ENCODE results near the gene CD244.

CD244 gene

GRCh38 chr1:160838888-160839287, 23.8 kb downstream of the CD244 start:
- Histone ChIP-seq H3K9ac (ENCODE audit: low read depth, low read length) (no peak overlapping the region), H3K4me1 (ENCODE audit: control insufficient read depth, insufficient read depth, low read length) (no peaks in the 10 kb centered on the region), H3K9me3 (replicated peaks; ENCODE audit: low read length) (no peaks in the 10 kb centered on the region), H3K27me3 (ENCODE audit: control insufficient read depth, insufficient read depth, low read length) (peaks cover 12% of the 10 kb centered on the region), H3K4me2 (ENCODE audit: low read length) (no peak overlapping the region), H3K4me3 (ENCODE audit: low read length) (no peak overlapping the region), H3K36me3 (ENCODE audit: insufficient read depth, low read length) (no peaks in the 10 kb centered on the region)

DNA sequence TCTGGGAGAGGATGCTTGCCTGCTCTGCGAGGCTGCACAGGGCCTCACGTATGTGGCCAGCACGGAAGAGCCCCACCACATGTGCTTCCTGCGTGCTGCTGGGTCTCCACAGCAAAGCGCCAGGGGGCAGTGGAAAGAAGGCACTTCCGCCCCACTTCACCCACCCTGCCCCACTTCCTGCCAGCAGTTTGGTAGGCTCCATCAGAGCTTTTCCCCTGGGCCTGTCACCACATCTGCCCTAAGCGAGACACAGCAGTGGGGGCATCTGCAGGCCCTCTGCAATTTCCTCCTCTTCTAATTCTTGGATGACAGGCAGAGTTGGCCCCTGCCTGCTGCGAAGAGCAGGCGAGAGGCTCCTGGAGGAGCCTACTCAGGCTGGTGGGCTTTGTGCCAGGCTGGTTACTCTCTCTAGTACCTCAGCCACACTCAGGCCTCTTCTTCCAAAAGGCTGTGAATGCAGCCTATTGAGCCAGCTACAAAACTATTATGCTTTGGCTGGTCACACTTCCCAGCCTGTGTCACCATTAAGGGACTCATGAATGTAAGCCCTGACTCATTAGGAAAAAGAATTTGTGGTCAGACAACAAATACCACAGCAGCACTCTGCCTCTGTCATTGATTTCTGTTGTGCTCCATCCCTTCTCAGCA, 25.0 kb downstream of the CD244 start:
- H3K4me3 ChIP-seq (ENCODE audit: low read length) = no peak overlapping the region
- peaks cover 14% of the 10 kb centered on the region for H3K27me3 ChIP-seq (ENCODE audit: control insufficient read depth, insufficient read depth, low read length)
- H3K9ac ChIP-seq (ENCODE audit: low read depth, low read length) = no peak overlapping the region
- no peaks in the 10 kb centered on the region for H3K4me1 ChIP-seq (ENCODE audit: control insufficient read depth, insufficient read depth, low read length)
- H3K9me3 ChIP-seq (replicated peaks; ENCODE audit: low read length) = no peaks in the 10 kb centered on the region
- no peak overlapping the region for H3K4me2 ChIP-seq (ENCODE audit: low read length)
- no peaks in the 10 kb centered on the region for H3K36me3 ChIP-seq (ENCODE audit: insufficient read depth, low read length)

- H3K36me3 ChIP-seq (ENCODE audit: insufficient read depth, low read length) = no peaks in the 10 kb centered on the region
- no peaks in the 10 kb centered on the region for H3K9me3 ChIP-seq (replicated peaks; ENCODE audit: low read length)
- no peak overlapping the region for H3K9ac ChIP-seq (ENCODE audit: low read depth, low read length)
- H3K27me3 ChIP-seq (ENCODE audit: control insufficient read depth, insufficient read depth, low read length) = peaks cover 17% of the 10 kb centered on the region
- no peak overlapping the region for H3K4me2 ChIP-seq (ENCODE audit: low read length)
- H3K4me1 ChIP-seq (ENCODE audit: control insufficient read depth, insufficient read depth, low read length) = no peaks in the 10 kb centered on the region
- no peak overlapping the region for H3K4me3 ChIP-seq (ENCODE audit: low read length)
Measured at GRCh38 chr1:160836981-160837557, 25.6 kb downstream of the CD244 start.

DNA sequence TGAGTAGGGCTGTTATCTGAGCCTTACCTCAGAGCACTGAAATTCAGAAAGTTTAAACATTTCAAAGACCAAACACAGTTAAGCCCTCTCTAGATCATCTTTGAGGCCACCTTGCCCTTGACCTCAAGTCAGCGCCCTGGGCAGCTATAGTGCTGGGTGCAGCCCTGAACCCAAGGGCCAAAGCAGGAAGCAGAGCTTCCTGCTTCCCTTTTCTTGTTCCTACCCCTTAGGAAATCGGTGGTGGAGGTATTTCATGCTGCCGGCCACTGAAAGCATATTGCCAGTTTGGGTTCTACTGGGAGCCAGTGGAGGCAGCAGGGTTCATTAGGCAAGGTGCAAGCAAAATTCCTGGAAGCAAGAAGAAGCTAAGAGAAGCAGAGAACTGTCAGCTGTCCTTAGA, 26.1 kb downstream of the CD244 start:
- no peaks in the 10 kb centered on the region for H3K9me3 ChIP-seq (replicated peaks; ENCODE audit: low read length)
- no peaks in the 10 kb centered on the region for H3K4me1 ChIP-seq (ENCODE audit: control insufficient read depth, insufficient read depth, low read length)
- no peak overlapping the region for H3K4me3 ChIP-seq (ENCODE audit: low read length)
- no peaks in the 10 kb centered on the region for H3K36me3 ChIP-seq (ENCODE audit: insufficient read depth, low read length)
- no peak overlapping the region for H3K4me2 ChIP-seq (ENCODE audit: low read length)
- no peak overlapping the region for H3K9ac ChIP-seq (ENCODE audit: low read depth, low read length)
- peaks cover 20% of the 10 kb centered on the region for H3K27me3 ChIP-seq (ENCODE audit: control insufficient read depth, insufficient read depth, low read length)

DNA sequence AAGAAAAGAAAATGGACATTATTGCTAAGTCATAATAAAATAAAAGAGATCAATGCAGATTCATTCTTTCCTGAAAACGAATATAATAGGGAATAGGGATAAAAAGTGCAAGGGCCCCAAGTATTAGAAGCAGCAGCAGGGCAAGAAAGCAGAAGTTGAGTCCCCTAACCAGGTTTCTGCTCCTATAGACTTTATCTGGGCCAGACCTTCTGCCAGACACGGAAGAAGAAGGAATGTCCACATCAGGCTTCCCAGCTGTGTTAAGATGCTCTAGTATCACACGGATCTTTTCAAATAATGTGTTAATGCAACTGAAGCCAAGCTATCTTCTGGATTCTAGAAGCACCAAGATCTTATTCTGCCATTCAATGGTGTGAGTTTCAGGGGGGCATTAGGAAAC, 26.9 kb downstream of the CD244 start:
- H3K4me1 ChIP-seq (ENCODE audit: control insufficient read depth, insufficient read depth, low read length) = no peaks in the 10 kb centered on the region

DNA sequence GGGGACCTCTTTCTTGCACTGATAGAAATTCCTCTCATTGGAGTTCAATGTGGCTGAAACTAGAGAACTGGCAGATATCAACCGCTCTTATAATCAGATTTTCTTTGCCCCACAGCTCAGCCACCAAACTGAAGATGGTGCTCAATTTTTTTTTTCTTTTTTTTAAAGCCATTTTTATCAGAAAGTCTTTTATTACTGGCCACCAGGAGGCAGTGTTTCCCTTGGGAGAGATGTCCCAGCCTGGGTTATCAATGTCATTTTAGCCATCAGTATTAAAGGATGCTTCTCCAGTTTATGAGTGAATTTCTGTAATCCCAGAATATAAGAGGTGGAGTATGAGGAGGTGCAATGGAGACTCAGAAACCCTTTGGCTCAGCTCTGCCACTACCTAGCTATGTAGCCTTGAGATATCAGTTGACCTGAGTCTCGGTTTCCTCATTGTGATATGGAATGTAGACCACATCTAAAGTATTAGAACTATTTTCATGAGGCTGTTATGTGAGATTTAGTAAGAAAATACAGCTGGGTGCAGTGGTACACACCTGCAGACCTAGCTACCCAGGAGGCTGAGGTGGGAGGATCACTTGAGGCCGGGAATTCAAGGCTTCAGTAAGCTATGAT, 27.6 kb downstream of the CD244 start:
- H3K27me3 ChIP-seq (ENCODE audit: control insufficient read depth, insufficient read depth, low read length) = peaks cover 21% of the 10 kb centered on the region
- no peaks in the 10 kb centered on the region for H3K4me1 ChIP-seq (ENCODE audit: control insufficient read depth, insufficient read depth, low read length)
- H3K36me3 ChIP-seq (ENCODE audit: insufficient read depth, low read length) = no peaks in the 10 kb centered on the region
- no peaks in the 10 kb centered on the region for H3K9me3 ChIP-seq (replicated peaks; ENCODE audit: low read length)
- H3K4me2 ChIP-seq (ENCODE audit: low read length) = no peak overlapping the region
- H3K4me3 ChIP-seq (ENCODE audit: low read length) = no peak overlapping the region
- H3K9ac ChIP-seq (ENCODE audit: low read depth, low read length) = no peak overlapping the region

More for the DNA sequence above, 26.9 kb downstream of the CD244 start:
- Histone ChIP-seq H3K4me2 (ENCODE audit: low read length) (no peak overlapping the region), H3K36me3 (ENCODE audit: insufficient read depth, low read length) (no peaks in the 10 kb centered on the region), H3K9ac (ENCODE audit: low read depth, low read length) (no peak overlapping the region), H3K4me3 (ENCODE audit: low read length) (no peak overlapping the region), H3K9me3 (replicated peaks; ENCODE audit: low read length) (no peaks in the 10 kb centered on the region), H3K27me3 (ENCODE audit: control insufficient read depth, insufficient read depth, low read length) (peaks cover 21% of the 10 kb centered on the region)

DNA sequence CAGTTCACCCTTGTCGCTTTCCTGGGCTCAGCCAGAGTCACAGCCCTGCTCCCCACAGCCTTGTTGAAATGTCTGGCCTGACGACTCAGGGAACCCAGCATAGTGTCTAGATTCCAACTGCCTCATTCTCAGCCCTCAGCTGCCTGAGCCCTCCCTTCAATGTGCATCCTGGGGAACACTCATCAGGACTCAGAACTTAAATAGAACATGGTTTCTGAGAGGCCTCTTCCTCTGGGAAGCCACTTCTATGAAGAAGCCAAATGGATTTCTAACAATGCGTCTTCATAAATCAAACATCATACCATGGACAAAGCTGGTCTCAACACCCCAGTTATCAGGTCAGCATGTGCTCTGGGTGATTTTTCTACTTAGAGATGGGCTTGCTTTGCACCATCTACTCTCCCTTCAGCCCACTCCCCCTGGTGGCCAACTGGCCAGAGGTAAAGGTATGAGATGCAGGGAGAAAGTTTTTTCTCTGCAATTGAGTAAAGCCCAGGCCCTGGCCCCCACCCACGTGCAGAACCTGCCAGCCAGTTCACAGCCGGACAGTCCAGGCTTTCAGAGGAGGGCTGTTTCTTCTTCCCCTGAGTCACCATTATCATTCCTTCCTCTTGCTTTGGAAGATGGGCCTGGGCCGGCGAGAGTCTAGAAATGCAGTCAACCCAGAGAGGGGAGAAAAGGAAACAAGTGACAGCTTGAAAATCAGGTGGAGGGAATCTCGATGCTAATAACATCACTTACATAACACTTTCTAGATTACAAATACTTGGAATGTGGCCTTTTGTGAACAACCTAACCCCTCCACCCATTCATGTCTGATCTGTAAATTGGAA, 32.1 kb downstream of the CD244 start:
- Histone ChIP-seq H3K9ac (ENCODE audit: low read depth, low read length) (no peak overlapping the region), H3K4me3 (ENCODE audit: low read length) (no peak overlapping the region), H3K9me3 (replicated peaks; ENCODE audit: low read length) (no peaks in the 10 kb centered on the region), H3K4me2 (ENCODE audit: low read length) (no peak overlapping the region), H3K27me3 (ENCODE audit: control insufficient read depth, insufficient read depth, low read length) (peaks cover 15% of the 10 kb centered on the region), H3K36me3 (ENCODE audit: insufficient read depth, low read length) (no peaks in the 10 kb centered on the region), H3K4me1 (ENCODE audit: control insufficient read depth, insufficient read depth, low read length) (no peaks in the 10 kb centered on the region)

DNA sequence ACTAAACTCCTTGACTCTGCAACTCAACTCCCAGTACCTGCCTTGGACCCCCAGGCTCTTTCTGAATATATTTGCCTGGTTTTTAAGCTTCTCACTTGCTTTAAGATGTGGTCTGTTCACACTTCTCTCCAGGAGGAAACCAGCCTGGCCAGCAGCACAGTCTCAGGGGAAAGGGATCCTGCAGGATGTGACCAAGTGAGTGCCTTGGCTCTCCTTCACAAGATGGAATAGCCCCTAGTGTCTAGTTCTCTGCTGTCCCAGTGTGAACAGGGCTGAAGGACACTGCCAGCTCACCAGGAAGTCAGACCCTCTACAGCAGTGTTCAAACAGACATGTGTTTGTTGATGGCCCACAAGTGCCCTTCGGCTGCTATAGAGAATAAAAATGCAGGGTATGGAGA, 32.9 kb downstream of the CD244 start:
- Histone ChIP-seq H3K9me3 (replicated peaks; ENCODE audit: low read length) (no peaks in the 10 kb centered on the region), H3K36me3 (ENCODE audit: insufficient read depth, low read length) (no peaks in the 10 kb centered on the region), H3K4me1 (ENCODE audit: control insufficient read depth, insufficient read depth, low read length) (no peaks in the 10 kb centered on the region), H3K27me3 (ENCODE audit: control insufficient read depth, insufficient read depth, low read length) (peaks cover 15% of the 10 kb centered on the region), H3K4me2 (ENCODE audit: low read length) (no peak overlapping the region), H3K9ac (ENCODE audit: low read depth, low read length) (no peak overlapping the region), H3K4me3 (ENCODE audit: low read length) (no peak overlapping the region)

DNA sequence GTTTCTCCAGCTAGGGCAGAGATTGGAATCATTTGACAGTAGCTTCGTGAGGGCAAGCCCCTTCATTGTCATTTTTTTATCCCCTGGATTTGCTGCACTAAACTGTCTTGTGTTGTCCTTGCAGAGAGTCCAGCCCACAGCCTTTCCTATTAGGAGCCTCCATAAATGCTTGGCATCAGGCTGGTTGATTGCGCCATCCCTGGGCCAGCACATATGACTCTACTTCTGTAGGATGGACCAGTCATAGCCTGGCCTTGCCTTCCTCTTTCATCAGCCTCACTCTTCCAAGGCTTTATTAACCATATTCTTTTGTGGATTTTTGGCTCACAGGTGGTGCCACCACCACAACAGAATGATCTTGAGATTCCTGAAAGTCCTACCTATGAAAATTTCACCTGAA, 35.3 kb downstream of the CD244 start:
- H3K9me3 ChIP-seq (replicated peaks; ENCODE audit: low read length) = no peaks in the 10 kb centered on the region
- H3K27me3 ChIP-seq (ENCODE audit: control insufficient read depth, insufficient read depth, low read length) = peaks cover 11% of the 10 kb centered on the region
- H3K9ac ChIP-seq (ENCODE audit: low read depth, low read length) = no peak overlapping the region

DNA sequence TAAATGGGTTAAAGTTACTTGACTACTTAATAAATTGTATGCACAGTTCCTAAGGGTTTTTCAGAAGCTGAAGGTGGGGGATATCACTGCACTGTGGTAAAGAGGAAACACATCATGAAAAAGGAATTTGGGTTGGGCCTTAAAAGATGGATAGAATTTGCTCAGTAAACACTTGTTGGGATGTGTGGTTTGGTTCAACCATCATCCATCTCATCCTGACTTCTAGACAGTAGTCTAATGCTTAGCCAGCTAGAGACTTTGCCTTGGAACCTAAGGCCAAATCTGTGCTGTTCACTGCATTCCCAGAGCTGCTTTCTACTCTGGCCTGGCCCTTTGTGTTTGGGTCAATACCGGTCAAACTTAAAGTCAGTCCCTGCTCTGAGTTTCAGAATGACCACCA, 36.1 kb downstream of the CD244 start:
- Histone ChIP-seq H3K9me3 (replicated peaks; ENCODE audit: low read length) (no peaks in the 10 kb centered on the region), H3K27me3 (ENCODE audit: control insufficient read depth, insufficient read depth, low read length) (peaks cover 6% of the 10 kb centered on the region), H3K4me1 (ENCODE audit: control insufficient read depth, insufficient read depth, low read length) (no peaks in the 10 kb centered on the region), H3K36me3 (ENCODE audit: insufficient read depth, low read length) (no peaks in the 10 kb centered on the region), H3K4me2 (ENCODE audit: low read length) (no peak overlapping the region), H3K4me3 (ENCODE audit: low read length) (no peak overlapping the region), H3K9ac (ENCODE audit: low read depth, low read length) (no peak overlapping the region)

More for the DNA sequence above, 35.3 kb downstream of the CD244 start:
- H3K36me3 ChIP-seq (ENCODE audit: insufficient read depth, low read length) = no peaks in the 10 kb centered on the region
- no peaks in the 10 kb centered on the region for H3K4me1 ChIP-seq (ENCODE audit: control insufficient read depth, insufficient read depth, low read length)
- no peak overlapping the region for H3K4me3 ChIP-seq (ENCODE audit: low read length)
- no peak overlapping the region for H3K4me2 ChIP-seq (ENCODE audit: low read length)

GRCh38 chr1:160823296-160823695, 39.4 kb downstream of the CD244 start:
- Histone ChIP-seq H3K36me3 (ENCODE audit: insufficient read depth, low read length) (no peaks in the 10 kb centered on the region), H3K4me1 (ENCODE audit: control insufficient read depth, insufficient read depth, low read length) (no peaks in the 10 kb centered on the region), H3K4me2 (ENCODE audit: low read length) (no peak overlapping the region), H3K4me3 (ENCODE audit: low read length) (no peak overlapping the region), H3K9ac (ENCODE audit: low read depth, low read length) (no peak overlapping the region), H3K27me3 (ENCODE audit: control insufficient read depth, insufficient read depth, low read length) (no peaks in the 10 kb centered on the region), H3K9me3 (replicated peaks; ENCODE audit: low read length) (no peaks in the 10 kb centered on the region)

Data from skeletal muscle satellite cell (primary cell).